NCI-H1105 (cell line): ENCODE data around the gene PTK7.

Experiments
- DNase-seq: peaks from one replicate; lab custom pipeline; 2025; lab: John Stamatoyannopoulos, UW

Gene PTK7

DNA sequence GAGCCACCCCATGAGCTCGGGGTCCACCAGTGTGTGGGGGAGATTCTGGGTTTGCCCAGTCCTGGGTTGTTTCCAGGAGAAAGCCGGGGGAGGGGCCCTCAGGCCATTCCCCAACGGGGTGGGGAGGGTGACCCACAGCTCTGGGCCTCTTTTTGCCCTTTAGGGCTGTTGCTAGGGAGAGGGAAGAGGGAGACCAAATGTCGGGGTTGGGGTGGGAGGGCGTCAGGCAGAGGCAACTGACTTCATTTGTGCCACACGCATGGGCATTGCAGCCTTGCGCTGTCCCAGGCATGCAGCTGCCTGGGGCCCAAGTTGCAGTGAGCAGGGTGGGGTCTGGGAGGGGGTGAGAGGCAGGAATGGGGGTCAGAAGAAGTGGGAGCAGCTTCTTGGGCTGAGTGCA lies 103.9 kb downstream of the PTK7 start:
- no peak for DNase-seq

DNA sequence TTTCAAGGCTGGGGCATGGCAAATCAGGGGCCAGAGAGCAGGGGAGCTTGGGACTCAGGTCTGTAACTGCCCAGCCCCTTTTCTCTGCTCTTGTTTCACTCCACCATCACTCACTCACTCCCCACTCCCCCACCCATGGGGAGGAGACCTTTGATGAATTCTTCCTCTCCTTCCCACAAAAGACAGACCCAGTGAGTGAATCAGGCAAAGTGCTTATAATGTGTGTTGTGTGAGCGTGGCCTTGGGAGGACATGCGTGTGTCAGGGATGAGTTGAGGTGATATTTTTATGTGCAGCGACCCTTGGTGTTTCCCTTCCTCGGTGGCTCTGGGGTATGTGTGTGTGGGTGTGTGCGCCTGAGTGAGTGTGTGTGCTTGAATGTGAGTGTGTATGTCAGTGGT lies 104.9 kb downstream of the PTK7 start:
- no peak for DNase-seq

DNA sequence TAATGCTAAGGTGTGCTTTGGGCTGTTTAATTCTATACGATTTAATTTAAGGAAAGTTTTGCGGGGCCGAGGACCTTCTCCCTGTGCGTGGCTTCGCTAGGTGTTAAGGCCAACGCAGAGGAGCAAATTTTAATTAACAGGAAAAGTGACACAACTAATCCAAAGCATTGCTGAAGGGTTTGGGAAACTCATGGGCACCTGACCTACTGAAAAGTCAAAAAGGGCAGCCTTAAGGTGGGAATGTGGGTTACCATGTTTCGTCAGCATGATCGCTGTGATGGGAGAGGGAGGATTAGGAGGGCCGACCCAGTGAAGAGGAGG lies 105.5 kb downstream of the PTK7 start:
- no peak for DNase-seq

DNA sequence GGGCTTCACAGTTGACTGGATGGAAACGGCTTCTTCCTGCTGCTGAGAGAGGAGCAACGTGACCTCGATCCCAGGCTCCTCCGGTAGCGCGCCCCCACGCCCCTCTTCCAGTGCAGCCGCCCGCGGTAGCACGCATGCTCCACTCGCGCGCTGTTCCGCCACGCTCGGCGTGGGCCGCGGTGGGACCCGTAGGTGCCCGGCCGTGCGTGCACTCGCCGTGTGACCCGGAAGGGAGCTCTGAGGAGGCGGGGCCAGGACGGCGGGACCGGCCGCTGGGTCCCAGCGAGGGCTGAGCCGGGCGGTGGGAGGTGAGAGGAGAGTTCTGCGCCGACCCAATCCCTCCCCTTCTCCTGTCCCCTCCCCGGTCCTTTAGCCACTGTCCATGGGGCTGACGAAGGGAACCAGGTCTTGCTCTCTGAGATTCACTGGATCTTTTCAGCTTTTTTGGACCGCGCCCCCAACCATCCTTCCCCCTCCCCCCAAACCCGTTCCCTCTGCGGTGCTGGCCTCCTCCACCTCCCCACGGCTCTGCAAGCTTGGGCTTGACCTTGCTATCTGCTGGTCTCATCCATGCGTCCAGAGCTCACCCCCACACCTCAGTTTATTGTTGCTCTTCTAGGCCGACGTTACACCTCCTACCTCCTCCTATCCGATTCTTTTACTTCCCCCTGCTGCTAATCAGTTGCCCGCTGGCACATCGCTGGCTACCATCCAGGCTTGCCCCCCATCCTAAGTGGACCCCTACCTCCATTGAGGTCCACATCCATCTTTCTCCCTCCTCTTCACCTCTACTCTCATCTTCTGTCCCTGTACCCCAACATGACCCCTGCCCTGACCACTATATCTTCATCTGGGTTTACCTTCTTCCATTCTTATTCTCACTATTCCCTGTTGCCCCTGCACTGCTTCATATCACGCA lies 106.1 kb downstream of the PTK7 start, which contains the start of gene CUL9:
TSS of gene CUL9 (plus strand) at position 255 of the 919 bp plus-strand sequence. CDS start 2,115 bp downstream, outside the sequence.
- DNase-seq = peak; percentile 88

DNA sequence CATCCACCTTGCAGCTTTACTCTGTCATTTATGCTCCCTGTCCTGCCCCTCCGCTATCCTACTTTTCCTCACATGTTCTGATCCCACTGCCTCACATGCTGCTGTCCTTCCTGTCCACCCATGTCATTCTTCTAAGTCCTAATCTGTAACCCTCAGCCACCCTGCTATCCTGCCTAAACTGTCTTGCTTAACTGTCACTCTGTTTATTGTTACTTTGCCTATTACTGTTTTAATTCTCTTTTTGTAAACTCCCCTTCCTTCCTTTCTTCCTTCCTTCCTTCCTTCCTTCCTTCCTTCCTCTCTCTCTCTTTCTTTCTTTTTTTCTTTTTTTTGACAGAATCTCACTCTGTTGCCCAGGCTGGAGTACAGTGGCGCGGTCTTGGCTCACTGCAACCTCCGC lies 107.3 kb downstream of the PTK7 start:
- no peak for DNase-seq

DNA sequence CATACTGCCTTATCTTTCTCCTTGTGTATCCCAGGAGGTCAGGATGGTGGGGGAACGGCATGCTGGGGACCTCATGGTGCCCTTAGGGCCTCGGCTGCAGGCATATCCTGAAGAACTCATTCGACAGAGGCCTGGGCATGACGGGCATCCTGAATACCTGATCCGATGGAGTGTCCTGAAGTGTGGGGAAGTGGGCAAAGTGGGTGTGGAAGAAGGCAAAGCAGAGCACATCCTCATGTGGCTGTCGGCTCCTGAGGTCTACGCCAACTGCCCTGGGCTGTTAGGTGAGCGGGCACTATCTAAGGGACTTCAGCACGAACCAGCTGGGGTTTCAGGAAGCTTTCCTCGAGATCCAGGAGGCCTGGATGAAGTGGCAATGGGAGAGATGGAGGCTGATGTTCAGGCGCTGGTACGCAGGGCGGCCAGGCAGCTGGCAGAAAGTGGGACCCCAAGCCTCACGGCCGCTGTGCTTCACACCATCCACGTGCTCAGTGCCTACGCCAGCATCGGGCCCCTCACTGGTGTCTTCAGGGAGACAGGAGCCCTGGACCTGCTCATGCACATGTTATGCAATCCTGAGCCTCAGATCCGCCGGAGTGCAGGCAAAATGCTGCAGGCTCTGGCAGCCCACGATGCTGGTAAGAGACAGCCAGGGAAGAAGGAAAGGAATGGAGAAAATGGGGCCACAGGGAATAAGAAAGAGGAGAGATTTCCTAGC lies 108.3 kb downstream of the PTK7 start:
- DNase-seq = no peak

DNA sequence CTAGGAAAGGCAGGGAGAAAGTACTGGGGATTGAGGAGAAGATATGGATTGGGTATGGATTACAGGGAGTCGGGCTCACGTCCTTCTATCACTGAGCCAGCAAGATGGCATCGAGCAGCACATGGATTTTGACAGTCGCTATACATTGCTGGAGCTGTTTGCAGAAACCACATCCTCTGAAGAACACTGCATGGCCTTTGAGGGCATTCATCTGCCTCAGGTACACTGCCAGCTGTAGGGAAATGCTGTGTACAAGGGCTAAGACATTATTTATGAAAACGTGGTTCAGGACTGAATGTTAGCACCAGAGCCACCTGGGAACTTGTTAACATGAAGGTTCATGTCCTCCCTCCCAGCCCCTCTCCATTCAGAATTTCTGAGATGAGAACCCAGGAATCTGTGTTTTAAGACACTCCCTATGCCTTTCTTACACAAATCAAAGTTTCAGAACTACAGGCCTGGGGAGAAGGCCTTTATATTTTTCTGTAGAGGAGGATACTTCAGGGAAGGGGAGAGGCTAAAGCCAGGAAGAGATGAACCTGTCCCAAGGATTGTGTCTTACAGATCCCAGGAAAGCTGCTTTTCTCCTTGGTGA lies 109.4 kb downstream of the PTK7 start:
- no peak for DNase-seq

DNA sequence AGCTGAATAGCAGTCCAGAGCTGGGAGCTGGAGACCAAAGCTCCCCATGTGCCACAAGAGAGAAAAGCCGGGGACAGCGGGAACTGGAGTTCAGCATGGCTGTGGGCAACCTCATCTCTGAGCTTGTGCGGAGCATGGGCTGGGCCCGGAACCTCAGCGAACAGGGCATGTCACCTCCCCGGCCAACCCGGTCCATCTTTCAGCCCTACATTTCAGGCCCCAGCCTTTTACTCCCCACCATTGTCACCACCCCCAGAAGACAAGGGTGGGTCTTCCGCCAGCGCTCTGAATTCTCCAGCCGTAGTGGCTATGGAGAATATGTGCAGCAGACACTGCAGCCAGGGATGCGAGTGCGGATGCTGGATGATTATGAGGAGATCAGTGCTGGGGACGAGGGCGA lies 109.9 kb downstream of the PTK7 start:
- no peak for DNase-seq

DNA sequence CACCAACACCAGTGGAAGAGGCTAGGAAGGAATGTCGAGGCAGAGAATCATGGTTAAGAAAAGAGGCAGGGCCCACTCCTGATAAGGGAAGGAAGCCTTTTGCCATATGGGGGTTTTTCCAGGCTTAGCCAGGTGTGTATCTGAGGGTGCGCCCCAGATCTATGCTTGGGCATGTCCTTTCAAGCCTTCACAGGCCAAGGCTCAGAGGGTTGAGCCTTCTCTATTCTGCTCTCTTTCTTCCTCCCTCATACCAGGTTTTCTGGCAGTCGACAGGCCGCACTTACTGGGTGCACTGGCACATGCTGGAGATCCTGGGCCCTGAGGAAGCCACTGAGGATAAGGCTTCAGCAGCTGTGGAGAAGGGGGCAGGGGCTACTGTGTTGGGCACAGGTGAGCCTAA lies 110.6 kb downstream of the PTK7 start:
- DNase-seq = no peak

DNA sequence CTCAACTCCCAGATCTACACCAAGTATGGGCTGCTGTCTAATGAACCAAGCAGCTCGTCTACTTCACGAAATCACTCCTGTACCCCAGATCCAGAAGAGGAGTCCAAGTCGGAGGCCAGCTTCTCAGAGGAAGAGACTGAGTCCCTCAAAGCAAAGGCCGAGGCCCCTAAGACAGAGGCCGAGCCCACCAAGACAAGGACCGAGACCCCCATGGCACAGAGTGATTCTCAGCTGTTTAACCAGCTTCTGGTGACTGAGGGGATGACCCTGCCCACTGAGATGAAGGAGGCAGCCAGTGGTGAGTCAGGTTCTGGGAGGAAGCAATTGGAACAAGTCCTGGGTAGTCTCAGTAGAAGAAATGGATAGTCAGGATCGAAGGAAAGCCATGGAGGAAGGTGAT lies 111.7 kb downstream of the PTK7 start:
- DNase-seq = no peak

DNA sequence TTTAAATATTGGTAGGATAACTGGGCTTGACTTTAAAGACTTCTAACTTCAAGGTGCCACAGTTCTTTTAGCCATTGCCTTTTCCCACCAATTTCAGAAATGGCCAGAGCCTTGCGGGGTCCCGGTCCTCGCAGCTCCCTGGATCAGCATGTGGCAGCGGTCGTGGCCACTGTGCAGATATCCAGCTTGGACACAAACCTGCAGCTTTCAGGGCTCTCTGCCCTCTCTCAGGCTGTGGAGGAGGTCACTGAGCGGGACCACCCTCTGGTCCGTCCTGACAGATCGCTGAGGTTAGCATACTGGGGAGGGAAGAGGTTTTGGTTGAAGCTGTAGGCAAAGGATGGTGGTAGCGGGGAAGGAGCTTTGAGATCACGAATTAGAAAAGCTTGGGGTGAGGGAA lies 112.3 kb downstream of the PTK7 start:
- DNase-seq = no peak

DNA sequence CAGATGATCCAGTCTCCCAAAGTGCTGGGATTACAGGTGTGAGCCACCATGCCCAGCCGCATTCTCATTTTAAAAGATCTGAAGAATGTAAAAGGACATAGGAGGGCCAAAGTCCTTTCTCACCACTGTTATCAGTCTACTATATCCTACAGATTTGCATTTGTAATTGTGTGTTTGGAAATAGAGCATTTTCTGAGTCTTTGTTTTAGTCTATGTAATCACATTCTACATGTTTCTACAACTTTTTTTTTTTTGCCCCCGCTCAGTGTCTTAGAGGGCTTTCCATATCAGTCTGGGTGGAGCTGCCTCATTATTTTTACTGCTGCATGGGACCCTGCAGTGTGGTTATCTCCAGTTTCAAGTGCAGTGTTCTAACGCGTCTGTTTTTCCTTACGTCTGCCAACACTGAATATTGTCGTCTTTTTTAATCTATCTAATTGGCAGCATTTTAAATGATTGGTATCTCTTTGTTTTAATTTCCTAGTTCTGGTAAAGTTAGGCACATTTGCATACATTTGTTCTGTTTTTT lies 113.7 kb downstream of the PTK7 start:
- DNase-seq = no peak

DNA sequence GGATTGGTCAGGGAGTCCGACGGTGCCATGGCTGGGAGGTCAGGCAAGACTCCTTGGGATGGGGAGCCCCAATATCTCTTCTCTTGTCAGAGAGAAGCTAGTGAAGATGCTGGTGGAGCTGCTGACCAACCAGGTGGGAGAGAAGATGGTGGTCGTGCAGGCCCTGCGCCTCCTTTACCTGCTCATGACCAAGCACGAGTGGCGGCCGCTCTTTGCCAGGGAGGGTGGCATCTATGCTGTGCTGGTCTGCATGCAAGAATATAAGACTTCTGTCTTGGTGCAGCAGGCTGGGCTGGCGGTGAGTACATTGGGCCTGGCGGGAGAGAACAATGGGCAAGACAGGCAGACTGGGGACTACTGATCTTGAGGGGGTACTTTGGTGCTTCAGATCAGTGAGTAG lies 116.8 kb downstream of the PTK7 start:
- DNase-seq = no peak

DNA sequence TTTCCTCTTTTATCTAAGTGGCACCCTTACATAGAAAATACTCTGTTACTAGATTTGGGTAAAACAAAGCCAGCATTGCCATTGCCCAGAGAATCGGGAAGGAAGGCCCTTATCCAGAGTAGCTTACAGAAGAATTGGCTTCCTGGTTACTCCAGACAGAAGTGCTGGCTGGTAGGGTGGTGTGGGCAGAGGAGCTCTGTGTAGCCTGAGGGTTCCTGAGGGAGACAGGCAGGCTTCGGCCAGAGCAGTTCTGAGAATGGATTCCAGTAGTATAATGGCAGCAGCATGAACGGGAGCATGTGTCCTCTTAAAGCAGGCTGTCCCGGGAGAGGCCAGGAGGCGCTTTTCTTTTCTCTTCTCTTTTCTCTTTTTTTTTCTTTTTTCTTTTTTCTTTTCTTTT lies 117.8 kb downstream of the PTK7 start:
- DNase-seq = no peak

DNA sequence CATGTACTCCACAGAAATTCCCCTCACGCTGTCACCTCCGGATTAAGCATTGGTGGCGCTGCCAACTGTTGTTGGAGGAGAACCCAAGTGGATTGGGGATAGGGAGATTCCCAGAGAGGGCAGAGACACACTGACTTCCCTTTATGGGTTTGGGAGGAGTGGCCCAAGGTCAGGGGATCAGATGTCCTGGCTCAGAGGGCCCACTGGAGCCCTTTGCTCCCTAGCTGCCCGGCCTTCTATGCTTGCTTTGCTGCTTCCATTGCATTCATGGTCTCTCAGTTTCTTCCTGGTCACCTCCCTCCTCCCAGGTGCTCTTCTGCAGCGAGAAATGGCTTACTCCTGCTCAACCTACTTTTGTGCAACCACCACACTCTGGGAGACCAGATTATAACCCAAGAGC lies 120.2 kb downstream of the PTK7 start:
- DNase-seq = no peak

DNA sequence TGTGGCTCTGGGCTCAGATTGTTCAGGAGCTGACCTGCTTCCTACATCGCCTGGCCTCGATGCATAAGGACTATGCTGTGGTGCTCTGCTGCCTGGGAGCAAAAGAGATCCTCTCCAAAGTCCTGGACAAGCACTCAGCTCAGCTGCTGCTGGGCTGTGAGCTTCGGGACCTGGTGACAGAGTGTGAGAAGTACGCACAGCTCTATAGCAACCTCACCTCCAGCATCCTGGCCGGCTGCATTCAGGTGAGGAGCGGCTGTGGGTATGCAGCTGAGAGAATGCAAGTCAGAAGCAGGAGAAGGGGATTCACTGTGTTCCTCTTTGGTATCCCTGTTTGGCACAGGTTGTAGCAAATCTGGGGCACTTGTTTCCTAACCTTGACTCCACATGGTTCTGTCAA lies 123.8 kb downstream of the PTK7 start:
- DNase-seq = no peak

DNA sequence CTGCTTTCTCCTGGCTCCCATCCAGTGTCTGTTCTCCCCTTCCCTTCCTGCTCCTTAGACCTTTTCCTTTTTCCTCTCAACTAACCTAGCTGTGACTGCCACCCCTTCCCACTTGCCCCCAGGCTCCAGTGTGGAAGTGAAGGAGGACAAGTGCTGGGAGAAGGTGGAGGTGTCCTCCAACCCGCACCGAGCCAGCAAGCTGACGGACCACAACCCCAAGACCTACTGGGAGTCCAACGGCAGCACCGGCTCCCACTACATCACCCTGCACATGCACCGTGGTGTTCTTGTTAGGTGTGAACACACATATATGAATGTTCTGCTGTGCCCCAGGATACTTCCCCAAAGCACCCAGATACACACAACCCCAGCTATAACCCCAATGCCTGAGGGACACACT lies 124.4 kb downstream of the PTK7 start:
- no peak for DNase-seq

DNA sequence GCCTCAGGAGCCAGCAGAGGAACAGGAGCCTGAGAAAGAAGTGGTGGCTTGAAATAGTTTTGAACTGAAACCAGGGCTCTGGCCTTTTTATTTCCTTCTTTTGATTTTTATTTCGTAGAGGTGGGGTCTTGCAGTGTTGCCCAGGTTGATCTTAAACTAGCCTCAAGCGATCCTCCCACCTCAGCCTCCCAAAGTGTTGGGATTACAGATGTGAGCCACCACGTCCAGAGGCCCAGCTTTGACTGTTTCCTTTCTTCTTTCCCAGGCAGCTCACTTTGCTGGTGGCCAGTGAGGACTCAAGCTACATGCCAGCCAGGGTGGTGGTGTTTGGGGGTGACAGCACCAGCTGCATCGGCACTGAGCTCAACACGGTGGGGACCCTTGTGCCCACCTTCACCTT lies 126.3 kb downstream of the PTK7 start:
- DNase-seq = no peak

DNA sequence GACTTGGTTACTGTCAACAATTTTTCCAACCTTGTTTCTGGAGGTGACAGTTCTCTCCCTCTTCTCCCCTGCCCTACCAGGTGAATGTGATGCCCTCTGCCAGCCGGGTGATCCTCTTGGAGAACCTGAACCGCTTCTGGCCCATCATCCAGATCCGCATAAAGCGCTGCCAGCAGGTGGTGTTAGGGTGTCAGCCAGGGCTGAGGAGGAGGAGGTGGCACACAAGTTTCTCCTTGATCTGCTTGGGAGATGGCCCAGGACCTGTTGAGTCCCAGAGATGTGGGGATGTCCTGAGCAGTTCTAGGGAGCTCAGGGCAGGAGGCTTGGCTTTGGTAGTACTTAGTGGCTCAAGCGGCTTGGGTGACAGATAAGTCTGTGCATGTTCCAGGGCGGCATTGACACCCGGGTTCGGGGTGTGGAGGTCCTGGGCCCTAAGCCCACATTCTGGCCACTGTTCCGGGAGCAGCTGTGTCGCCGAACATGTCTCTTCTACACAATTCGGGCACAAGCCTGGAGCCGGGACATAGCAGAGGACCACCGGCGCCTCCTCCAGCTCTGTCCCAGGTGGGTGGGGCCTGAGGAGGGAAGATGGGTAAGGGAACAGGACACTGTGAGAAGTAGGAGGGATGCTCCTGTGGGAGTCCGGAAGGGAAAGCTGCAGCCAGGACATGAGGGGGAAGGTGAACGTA lies 127.1 kb downstream of the PTK7 start:
- no peak for DNase-seq

DNA sequence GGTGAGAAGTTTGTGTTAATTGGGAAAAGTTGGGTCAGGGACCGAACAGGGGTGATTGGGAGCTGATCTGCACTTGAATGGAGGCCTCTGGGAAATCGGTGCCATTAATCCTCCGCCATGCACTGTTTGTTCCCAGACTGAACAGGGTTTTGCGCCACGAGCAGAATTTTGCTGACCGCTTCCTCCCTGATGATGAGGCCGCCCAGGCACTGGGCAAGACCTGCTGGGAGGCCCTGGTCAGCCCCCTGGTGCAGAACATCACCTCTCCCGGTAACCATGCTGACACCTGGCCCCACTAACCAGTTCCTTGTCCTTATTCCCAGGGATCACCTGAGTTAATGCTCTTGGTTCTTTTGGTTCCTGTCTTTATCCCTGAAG lies 127.6 kb downstream of the PTK7 start:
- no peak for DNase-seq

DNA sequence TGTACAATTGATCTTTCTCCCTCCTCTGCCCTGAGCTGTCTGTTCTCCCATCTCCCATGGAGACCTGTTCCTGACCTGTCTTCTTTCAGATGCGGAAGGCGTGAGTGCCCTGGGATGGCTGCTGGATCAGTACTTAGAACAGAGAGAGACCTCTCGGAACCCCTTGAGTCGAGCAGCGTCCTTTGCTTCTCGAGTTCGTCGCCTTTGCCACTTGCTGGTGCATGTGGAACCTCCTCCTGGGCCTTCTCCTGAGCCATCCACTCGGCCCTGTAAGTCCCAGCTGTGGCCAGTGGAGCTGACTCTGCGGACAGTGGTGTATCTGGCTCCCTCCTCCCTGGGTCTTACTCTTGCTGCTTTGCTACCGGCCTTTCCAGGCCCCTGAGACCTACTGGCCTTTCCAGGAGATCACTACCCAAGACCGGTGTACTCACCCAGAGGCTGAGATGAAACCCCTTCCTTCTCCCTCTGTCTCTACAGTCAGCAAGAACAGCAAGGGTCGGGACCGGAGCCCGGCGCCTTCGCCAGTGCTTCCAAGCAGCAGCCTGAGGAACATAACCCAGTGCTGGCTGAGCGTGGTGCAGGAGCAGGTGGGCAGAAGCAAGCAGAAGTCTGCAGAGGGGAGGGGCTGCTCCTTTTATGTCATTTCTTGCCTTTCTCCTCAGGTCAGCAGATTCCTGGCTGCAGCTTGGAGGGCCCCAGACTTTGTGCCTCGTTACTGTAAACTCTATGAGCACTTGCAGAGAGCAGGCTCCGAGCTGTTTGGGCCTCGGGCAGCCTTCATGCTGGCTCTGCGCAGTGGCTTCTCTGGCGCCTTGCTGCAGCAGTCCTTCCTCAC lies 128.4 kb downstream of the PTK7 start:
- no peak for DNase-seq
